ENCODE data around the gene MAP3K5. TPM values are rescaled to one million over a fixed set of nuclear protein-coding genes. Genes with fewer than 3 reads are reported as not detected.
A peak's percentile ranks its signal among the peaks of the same experiment; 100 is the strongest.

MAP3K5 gene
- total RNA-seq, 2 donors from 2014 or later: 65.7 to 98.4 TPM

- Histone ChIP-seq H3K4me3 (no peak overlapping the region), H3K36me3 (no peaks in the 10 kb centered on the region), H3K27ac (peak overlapping the region; percentile 73 to 81), H3K4me1 (replicated peaks) (peaks cover 26% of the 10 kb centered on the region), H3K27me3 (replicated peaks; ENCODE audit: insufficient read depth) (no peaks in the 10 kb centered on the region), H3K9me3 (no peaks in the 10 kb centered on the region)
- peak; percentile 67 for DNase-seq (ENCODE audit: low spot score)
- no peak for TF ChIP-seq CTCF (IDR thresholded peaks at IDR 0.05)
- peak; percentile 82 for TF ChIP-seq POLR2AphosphoS5 (IDR thresholded peaks at IDR 0.05)
- whole genome bisulfite sequencing: 62% methylated on average over 6 of the region's 6 CpGs
- intact Hi-C loops (cut with DNase I): no loop called here
Observed at GRCh38 chr6:136566007-136566487, 226.2 kb downstream of the MAP3K5 start.

- Histone ChIP-seq H3K4me3 (no peak overlapping the region), H3K36me3 (no peaks in the 10 kb centered on the region), H3K4me1 (replicated peaks) (peaks cover 26% of the 10 kb centered on the region), H3K9me3 (no peaks in the 10 kb centered on the region), H3K27ac (peak overlapping the region; percentile 73 to 81), H3K27me3 (replicated peaks; ENCODE audit: insufficient read depth) (no peaks in the 10 kb centered on the region)
- TF ChIP-seq POLR2A (IDR thresholded peaks at IDR 0.05) (no peak), POLR2AphosphoS5 (IDR thresholded peaks at IDR 0.05) (no peak), CTCF (IDR thresholded peaks at IDR 0.05) (no peak)
- intact Hi-C loops (cut with DNase I): no loop called here
- 13% methylated on average over 1 of the region's 1 CpG for WGBS
- DNase-seq (ENCODE audit: low spot score): no peak
Observed at GRCh38 chr6:136564180-136564579, 228.1 kb downstream of the MAP3K5 start.

- WGBS: 46% methylated on average over 6 of the region's 6 CpGs
- Histone ChIP-seq H3K27ac (peak overlapping the region; percentile 73 to 81), H3K9me3 (no peaks in the 10 kb centered on the region), H3K27me3 (replicated peaks; ENCODE audit: insufficient read depth) (no peaks in the 10 kb centered on the region), H3K36me3 (no peaks in the 10 kb centered on the region), H3K4me3 (no peak overlapping the region), H3K4me1 (replicated peaks) (peaks cover 26% of the 10 kb centered on the region)
- TF ChIP-seq POLR2AphosphoS5 (IDR thresholded peaks at IDR 0.05) (peak; percentile 19), POLR2A (IDR thresholded peaks at IDR 0.05) (no peak)
- no peak for DNase-seq (ENCODE audit: low spot score)
- intact Hi-C loops (cut with DNase I): no loop called here
Observed at GRCh38 chr6:136563386-136564152, 228.7 kb downstream of the MAP3K5 start.

GRCh38 chr6:136562211-136562610 is 230.1 kb downstream of the MAP3K5 start:
- intact Hi-C loops (cut with DNase I): no loop called here
- H3K27me3 ChIP-seq (replicated peaks; ENCODE audit: insufficient read depth): no peaks in the 10 kb centered on the region
- 54% methylated on average over 2 of the region's 2 CpGs for WGBS
- H3K9me3 ChIP-seq: no peaks in the 10 kb centered on the region
- H3K27ac ChIP-seq: peak overlapping the region in 1 of 2 donors; percentile 81
- peaks cover 17% of the 10 kb centered on the region for H3K4me1 ChIP-seq (replicated peaks)
- no peak for DNase-seq (ENCODE audit: low spot score)
- H3K36me3 ChIP-seq: no peaks in the 10 kb centered on the region
- TF ChIP-seq POLR2A (IDR thresholded peaks at IDR 0.05) (no peak), POLR2AphosphoS5 (IDR thresholded peaks at IDR 0.05) (peak; percentile 10), CTCF (IDR thresholded peaks at IDR 0.05) (no peak)
- no peak overlapping the region for H3K4me3 ChIP-seq

GRCh38 chr6:136553166-136553787 is 239.0 kb downstream of the MAP3K5 start:
- no peaks in the 10 kb centered on the region for H3K9me3 ChIP-seq
- no peaks in the 10 kb centered on the region for H3K27me3 ChIP-seq (replicated peaks; ENCODE audit: insufficient read depth)
- no peak for DNase-seq (ENCODE audit: low spot score)
- intact Hi-C loops (cut with DNase I): no loop called here
- H3K4me1 ChIP-seq (replicated peaks): no peaks in the 10 kb centered on the region
- no peak overlapping the region for H3K4me3 ChIP-seq
- H3K27ac ChIP-seq: peak overlapping the region in 1 of 2 donors; percentile 90
- H3K36me3 ChIP-seq: no peaks in the 10 kb centered on the region
- WGBS: 80% methylated on average over 5 of the region's 5 CpGs
- TF ChIP-seq POLR2A (IDR thresholded peaks at IDR 0.05): no peak
- no peak for TF ChIP-seq POLR2AphosphoS5 (IDR thresholded peaks at IDR 0.05)
- TF ChIP-seq CTCF (IDR thresholded peaks at IDR 0.05): no peak
